MCF 10A (cell line): Measurements from ENCODE around the gene C10orf105. TPM values are rescaled to one million over a fixed set of nuclear protein-coding genes. Genes with fewer than 3 reads are reported as not detected.

Experiments
- BruUV-seq: library from RNA; stranded (reverse); fragments of 400-500 nt; replicated peaks from 2 replicates; lab custom pipeline; 2021; lab: Mats Ljungman, UMichigan
- CTCF ChIA-PET: fragments of 300-600 bp; sonication (Branson Sonifier 250); formaldehyde crosslinking; extraction: SDS; loops from one replicate; lab custom pipeline; 2021; ENCODE audit warnings: antibody characterized with exemption, inconsistent platforms; lab: Yijun Ruan, JAX
- POLR2A ChIA-PET: fragments of 300-600, 350-650 bp; sonication (Branson Sonifier 250); formaldehyde crosslinking; extraction: SDS; loops from one replicate; lab custom pipeline; 2020; ENCODE audit warnings: antibody characterized with exemption, inconsistent platforms; lab: Yijun Ruan, JAX
- DNase-seq: peaks from one replicate; pipeline ENCODE4 v3.0.0-alpha.2; 2018; ENCODE audit not compliant: unreplicated experiment
- H3K27ac Mint-ChIP-seq: one replicate; pipeline ENCODE4 v1.8.0; 2022; ENCODE audit warnings: mild to moderate bottlenecking, low read depth, mixed read lengths; ENCODE audit not compliant: unreplicated experiment
- H3K27me3 Mint-ChIP-seq: one replicate; pipeline ENCODE4 v1.8.0; 2022; ENCODE audit warnings: mixed read lengths; ENCODE audit not compliant: insufficient read depth, unreplicated experiment
- H3K36me3 Mint-ChIP-seq: one replicate; pipeline ENCODE4 v1.8.0; 2022; ENCODE audit warnings: mild to moderate bottlenecking, moderate library complexity, mixed read lengths; ENCODE audit not compliant: insufficient read depth, unreplicated experiment
- H3K4me1 Mint-ChIP-seq: one replicate; pipeline ENCODE4 v1.8.0; 2022; ENCODE audit warnings: mixed read lengths; ENCODE audit not compliant: insufficient read depth, unreplicated experiment
- H3K4me3 Mint-ChIP-seq: one replicate; pipeline ENCODE4 v1.8.0; 2022; ENCODE audit warnings: mild to moderate bottlenecking, moderate library complexity, mixed read lengths; ENCODE audit not compliant: unreplicated experiment
- H3K9me3 Mint-ChIP-seq: one replicate; pipeline ENCODE4 v1.8.0; 2022; ENCODE audit warnings: mixed read lengths; ENCODE audit not compliant: unreplicated experiment
- intact Hi-C: fragments of 100-400 bp; cut with micrococcal nuclease; formaldehyde crosslinking; loops from 2 replicates; pipeline ENCODE4 v1.14.1; 2022
- total RNA-seq: library from RNA; stranded (reverse); gene quantifications from 2 replicates; pipeline ENCODE4 v1.2.3, GENCODE V29; 2022
- TF ChIP-seq, protein P1 (sequence below): fragments of 200-600 bp; IDR thresholded peaks from one replicate; pipeline ENCODE4 v1.8.0; 2022; ENCODE audit warnings: antibody characterized with exemption, mild to moderate bottlenecking; ENCODE audit not compliant: unreplicated experiment

C10orf105 gene
- total RNA-seq, 1 experiment from 2014 or later, result not detected

DNA sequence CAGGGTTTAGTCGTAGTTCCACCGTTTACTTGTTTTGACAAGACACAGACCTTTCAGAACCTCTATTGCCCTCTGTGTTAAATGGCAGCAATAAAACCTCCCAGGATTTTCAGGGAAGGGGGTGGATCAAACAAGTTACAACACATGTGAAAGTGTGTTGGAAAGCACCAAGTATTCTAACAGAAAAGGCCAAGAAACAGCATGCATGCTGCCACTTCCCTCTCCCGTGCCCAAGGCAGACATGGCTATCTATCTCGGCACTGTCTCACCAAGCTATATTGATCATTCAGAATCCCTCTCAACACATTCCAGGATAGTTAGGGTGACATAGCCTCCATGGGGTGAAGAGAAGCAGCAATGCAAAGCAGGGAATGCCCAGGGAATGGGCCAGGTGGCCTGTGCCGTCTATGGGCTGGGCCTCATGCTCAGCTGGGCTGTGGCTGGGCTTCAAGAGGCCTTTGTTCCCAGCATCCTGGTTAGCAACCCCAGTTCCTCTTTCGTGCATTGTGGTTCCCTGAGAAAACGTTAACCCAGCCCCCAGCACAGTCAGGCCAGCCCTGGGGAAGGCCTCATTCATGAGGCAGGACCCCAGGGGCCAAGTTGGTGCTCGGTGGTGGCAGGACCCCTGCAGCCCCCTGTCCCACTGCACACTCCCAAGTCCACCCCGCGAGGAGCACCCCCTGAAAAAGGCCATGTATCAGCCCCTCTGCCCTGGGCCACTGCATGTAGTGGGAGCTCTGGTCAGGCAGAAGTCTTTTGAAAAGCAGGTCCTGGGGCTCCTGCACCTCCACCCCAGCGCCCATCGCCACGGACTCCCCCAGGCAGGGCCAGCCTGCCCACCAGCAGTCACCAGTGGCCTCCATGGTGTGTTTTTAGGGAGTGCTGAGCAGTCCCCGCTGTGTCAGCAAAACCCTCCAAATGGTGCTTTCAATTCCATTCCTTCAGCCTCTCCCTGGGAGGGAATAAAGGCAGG is 28.3 kb upstream of the C10orf105 start:
- BruUV-seq, result no TSS peak
- TF ChIP-seq, protein P1, sequence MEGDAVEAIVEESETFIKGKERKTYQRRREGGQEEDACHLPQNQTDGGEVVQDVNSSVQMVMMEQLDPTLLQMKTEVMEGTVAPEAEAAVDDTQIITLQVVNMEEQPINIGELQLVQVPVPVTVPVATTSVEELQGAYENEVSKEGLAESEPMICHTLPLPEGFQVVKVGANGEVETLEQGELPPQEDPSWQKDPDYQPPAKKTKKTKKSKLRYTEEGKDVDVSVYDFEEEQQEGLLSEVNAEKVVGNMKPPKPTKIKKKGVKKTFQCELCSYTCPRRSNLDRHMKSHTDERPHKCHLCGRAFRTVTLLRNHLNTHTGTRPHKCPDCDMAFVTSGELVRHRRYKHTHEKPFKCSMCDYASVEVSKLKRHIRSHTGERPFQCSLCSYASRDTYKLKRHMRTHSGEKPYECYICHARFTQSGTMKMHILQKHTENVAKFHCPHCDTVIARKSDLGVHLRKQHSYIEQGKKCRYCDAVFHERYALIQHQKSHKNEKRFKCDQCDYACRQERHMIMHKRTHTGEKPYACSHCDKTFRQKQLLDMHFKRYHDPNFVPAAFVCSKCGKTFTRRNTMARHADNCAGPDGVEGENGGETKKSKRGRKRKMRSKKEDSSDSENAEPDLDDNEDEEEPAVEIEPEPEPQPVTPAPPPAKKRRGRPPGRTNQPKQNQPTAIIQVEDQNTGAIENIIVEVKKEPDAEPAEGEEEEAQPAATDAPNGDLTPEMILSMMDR, result no peak
- Mint-ChIP-seq H3K36me3 (no peaks in the 10 kb centered on the region), H3K27me3 (no peaks in the 10 kb centered on the region), H3K9me3 (no peaks in the 10 kb centered on the region), H3K4me3 (no peak overlapping the region), H3K27ac (no peak overlapping the region), H3K4me1 (no peaks in the 10 kb centered on the region)
- ChIA-PET CTCF (no interaction called here), POLR2A (interaction anchor here (1.7 kb wide), 1 partner anchor 19 kb away, joined by 4 read pairs; no protein-coding TSS in a partner anchor)
- no peak for DNase-seq
- intact Hi-C loops, result no loop called here

DNA sequence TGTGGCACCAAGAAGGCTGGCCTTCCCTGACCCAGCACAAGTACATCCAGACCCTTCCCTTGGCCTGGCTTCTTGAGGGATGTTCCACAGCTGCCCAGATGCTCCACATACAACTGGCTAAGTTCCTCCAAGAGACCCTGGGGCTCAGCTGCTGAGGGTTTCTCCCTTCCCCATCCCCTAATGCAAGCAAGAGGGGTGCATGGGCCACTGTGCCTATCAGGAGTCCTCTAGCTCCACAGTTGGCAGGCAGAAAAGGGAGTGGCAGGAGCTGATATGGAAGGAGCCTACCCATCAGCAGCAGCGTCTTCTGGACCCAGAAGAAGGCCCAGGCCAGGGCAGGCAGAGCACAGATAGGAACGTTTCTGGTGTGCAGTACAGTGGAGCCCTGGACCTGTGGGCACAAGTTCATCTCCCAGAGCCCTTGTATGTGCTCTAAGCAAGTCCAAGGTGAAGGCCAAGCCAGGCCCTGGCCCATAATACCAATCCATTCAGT is 27.5 kb upstream of the C10orf105 start:
- Mint-ChIP-seq H3K36me3 (no peaks in the 10 kb centered on the region), H3K9me3 (no peaks in the 10 kb centered on the region), H3K27me3 (no peaks in the 10 kb centered on the region), H3K4me1 (no peaks in the 10 kb centered on the region), H3K27ac (no peak overlapping the region), H3K4me3 (no peak overlapping the region)
- ChIA-PET CTCF (no interaction called here), POLR2A (interaction anchor here (1.7 kb wide), 1 partner anchor 20 kb away, joined by 4 read pairs; no protein-coding TSS in a partner anchor)
- no peak for DNase-seq
- intact Hi-C loops, result no loop called here
- BruUV-seq, result no TSS peak
- TF ChIP-seq, protein P1, result no peak

DNA sequence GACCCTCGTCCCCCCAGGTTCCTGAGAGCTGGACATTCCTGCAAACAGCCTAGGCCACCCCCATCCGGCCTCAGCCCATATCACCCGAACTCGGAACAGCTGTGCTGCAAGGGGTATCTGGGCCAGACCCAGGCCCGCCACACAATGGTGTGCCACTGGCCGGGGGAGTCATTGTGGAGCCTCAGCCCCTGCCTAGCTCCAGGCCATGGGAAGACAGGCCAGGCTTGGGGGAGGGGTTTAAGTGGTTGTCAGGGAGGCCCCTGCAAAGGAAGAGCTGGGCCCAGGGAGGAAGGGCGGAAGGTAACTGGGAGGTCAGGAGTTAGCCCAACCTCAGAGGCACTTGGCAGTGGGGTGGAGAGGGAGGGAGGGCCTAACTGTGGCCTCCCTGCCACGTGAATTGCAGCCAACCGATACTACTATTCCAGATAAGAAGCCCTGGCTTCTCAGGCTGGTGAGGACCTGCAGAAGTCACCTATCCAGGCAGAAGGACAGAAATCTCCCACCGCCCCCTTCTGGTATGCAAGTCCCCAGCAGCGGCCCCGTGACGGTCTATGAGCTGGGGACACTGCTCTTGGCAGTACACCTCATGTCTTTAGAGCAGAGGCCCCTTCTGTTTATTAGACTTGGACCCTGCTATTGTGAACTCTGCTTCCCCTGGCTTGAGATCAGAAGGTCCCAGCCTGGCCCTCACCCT is 26.9 kb upstream of the C10orf105 start:
- TF ChIP-seq, protein P1, result no peak
- no peak for DNase-seq
- intact Hi-C loops, result no loop called here
- Mint-ChIP-seq H3K36me3 (no peaks in the 10 kb centered on the region), H3K9me3 (no peaks in the 10 kb centered on the region), H3K4me3 (no peak overlapping the region), H3K27me3 (no peaks in the 10 kb centered on the region), H3K4me1 (no peaks in the 10 kb centered on the region), H3K27ac (no peak overlapping the region)
- ChIA-PET CTCF (no interaction called here), POLR2A (interaction anchor here (1.7 kb wide), 1 partner anchor 20 kb away, joined by 4 read pairs; no protein-coding TSS in a partner anchor)
- no TSS peak for BruUV-seq
